GM21381 (cell line): ENCODE results near the gene SMIM34.
"Not testable (repeated sequence)": the region's sequence is repeated elsewhere in the genome, so short reads cannot be mapped to it uniquely, and the experiment has no call there.

Experiments
- ATAC-seq: cut with Tn5 transposase; IDR thresholded peaks from one replicate; pipeline ENCODE4 v1.9.1; 2021; ENCODE audit warnings: mild to moderate bottlenecking, moderate library complexity; ENCODE audit not compliant: unreplicated experiment

Gene SMIM34, protein sequence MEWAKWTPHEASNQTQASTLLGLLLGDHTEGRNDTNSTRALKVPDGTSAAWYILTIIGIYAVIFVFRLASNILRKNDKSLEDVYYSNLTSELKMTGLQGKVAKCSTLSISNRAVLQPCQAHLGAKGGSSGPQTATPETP

DNA sequence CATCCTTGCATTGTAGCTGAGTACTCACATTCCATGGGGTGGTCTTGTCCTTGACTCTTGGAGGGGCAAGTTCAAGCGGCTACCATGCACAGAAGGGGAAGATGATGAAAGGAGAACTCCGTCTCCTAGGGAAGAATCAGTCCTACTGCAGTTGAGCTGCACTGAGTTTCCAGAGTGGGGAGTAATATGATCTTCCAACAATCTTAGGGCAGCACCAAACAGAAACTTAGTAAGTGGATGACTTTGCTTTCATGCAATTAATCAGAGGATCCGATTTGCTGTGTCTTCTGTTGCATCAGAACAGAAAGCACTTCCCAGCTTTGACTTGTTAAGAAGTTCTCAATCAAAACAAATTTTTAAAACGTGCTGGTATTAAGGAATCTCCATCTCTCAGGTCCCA, at the start of gene SMIM34:
Gene SMIM34 (minus strand): TSS at position 147 of the 400 bp plus-strand sequence. CDS start 112 bp downstream, at position 35.
- not testable (repeated sequence) for ATAC-seq

DNA sequence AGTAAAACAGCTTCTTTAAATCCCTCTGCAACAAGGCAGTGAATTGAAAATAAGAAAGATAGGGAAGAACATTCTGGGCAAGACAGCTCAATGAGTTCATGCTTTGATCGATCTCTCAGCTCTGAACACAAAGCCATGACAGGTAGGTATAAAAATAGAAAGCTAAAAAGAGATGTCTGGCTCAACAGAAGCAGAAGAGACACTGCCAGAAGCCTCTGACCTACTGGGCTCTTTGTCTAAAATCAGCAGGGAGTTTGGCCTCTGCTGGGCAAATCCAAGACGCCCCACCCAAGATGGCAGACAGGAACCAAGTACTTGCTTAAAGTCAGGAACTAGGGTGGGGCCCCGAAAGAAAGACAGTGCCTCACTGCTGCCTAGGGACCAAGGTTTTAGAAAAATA, 43.6 kb upstream of the SMIM34 start:
- ATAC-seq = not testable (repeated sequence)

DNA sequence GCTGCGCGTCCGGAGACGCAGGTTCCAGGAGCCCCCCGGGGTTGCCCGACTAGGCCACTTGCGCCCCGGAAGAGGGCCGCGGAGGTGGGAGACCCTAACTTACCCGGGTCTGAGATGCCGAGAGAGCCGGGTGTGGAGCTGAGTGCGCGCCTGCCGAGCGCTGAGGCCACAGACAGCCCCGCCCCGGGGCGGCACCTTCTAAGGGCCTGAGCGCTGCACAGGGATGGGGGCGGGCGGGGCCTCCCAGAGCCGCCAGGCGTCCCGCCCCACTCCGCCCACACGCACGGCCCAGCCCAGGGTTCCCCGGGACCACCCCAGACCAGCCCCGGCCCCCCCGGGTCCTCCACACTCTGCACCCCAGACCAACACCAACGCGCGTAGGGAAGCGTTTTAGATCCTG, 35.7 kb upstream of the SMIM34 start:
- not testable (repeated sequence) for ATAC-seq

DNA sequence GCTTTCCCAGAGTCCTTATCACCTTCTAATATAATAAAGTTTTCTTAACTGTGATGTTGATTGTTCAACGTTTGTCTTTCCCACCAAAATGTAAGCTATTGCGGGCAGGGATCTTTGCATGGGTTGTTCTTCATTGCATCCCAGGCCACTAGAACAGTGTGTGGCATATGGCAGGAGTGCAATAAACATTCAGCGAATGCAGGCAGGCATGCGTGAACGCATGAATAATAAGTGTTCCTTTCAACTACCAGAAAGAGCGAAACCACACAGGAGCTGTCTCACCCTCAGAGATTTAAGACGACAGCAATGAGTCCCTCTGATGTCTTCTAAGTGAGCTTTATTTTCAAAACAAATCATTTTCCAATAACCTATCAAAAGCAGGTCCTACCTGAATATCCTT, 34.5 kb upstream of the SMIM34 start:
- ATAC-seq = not testable (repeated sequence)

DNA sequence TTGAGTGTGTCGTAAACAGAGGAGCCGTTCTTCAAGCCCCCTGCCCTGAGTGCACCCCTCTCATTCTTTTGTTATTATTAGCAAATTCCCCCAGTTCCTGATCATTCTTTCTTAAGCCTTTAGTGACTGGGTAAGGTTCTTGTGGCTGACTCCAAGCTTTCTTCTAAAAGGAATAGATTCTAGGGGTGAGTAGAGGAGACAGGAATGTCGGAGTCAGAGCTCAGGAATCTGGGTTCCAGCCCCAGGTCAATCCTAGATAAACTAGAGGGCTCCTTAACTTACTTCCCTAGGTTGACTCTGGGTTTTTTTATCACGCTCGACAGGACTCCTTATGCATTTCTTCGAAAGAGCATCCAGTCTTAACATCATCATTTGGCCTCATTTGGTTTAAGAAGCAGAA, 32.4 kb upstream of the SMIM34 start:
- not testable (repeated sequence) for ATAC-seq

DNA sequence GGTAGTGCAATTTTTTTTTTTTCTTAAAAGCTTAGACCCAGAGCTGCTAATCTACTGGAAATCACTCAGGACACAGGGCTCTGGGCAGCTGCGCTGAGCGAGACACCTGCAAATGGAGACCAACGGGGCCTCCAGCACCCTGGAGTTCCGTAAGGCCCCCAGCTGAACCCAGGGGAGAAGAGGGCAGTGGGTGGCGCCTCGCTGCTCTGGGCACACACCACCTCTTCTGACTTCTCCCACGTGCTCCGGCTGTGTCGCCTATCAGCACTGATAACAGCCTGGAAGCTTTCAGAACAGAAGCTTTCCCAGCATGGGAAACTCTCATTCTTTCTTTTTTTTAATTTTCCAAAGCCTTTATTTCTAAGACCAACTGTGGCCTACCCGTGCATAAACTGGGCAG, 31.9 kb upstream of the SMIM34 start:
- ATAC-seq = not testable (repeated sequence)

DNA sequence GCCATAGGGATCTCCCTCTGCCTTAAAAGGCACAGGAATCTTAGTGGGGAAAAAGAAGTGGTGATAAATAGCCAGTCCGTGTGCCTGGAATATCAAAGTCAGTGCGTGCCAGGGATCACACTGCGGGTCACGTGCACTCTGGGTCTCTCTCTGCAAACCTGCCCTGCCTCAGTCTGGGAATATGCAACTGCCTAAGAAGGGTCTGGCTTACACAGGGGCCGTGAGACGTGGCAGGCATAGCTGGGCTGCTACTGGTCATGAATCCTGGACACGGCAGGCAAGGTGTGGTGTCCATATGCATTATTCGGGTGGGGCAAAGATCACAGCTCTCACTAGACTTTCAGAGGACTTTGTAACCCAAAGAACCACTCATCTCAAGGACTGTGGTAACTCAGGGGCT, 23.3 kb upstream of the SMIM34 start:
- ATAC-seq = not testable (repeated sequence)

DNA sequence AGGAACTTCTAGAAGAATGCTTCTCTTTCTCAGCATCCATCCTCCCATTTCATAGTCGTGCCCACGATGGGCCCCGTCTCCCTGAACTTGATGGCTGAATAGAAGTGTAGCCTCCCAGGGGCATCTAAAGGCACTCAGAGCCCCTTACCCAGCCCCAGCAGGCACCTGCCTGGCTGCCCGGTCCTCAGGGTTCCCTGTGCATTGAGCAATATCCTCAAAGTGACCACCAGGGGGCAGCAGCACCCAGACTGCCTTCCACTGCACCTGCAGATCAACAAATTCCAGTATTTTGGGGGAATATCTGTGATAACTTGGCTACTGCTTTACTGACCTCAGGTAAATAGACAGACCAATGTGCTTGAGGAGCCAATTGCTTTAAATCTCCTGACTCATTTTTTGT, 19.7 kb upstream of the SMIM34 start:
- ATAC-seq = not testable (repeated sequence)

DNA sequence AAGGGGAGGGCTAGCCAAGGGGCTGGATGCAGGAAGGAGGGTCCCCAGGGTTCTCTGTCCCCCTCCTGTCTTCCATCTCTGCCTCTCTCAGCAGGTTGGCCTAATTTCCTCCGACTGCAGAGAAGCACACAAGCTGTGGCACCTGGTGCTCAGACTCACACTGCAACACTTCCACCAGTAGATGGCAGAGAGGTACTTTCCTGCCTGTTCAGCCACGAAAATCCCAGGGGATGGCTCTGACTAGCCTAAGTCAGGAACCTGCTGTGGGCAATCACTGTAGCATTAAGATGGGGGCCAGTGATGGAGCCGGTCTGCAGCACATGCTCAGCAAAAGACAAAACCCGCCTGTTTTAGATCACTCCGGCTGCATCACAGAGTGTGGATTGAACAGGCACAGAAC, 6.0 kb upstream of the SMIM34 start:
- ATAC-seq = not testable (repeated sequence)

DNA sequence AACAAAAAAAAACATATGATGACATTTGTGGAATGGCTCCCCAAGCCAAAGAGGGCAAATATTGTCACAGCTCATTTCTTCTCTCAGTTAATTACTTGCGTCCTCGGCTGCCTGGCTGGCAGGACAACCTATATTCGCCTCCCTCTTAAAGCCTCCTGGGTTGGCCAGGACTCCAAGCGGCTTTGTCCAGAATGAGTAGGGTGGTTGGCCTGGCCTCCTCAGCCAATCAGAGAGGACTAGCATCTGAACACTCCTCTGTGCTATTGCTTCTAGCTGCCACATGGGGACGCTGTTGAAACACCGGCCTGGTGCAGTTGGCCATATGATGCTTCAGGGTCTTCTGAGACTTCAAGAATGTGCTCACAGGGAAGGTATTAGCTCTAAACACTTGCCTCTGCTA, 4.7 kb upstream of the SMIM34 start:
- ATAC-seq = not testable (repeated sequence)

DNA sequence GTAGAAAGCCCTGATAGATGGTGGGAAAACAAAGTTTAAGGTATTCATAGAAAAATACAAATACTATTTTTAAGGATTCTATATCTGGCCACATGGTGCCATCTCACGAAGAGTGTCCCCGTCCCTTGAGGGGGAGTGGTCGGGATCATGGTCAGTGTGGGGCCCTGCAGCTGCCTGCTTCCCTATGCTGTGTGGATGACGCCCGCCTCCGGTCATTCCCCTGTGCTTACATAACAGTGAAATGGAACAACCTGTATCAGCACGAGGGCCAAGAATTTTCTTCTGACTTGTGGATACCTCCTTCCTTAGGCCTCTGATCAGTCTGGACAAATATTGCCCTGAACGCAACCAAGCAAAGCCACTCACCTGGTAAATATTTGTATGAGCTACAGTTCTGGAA, 3.6 kb upstream of the SMIM34 start:
- not testable (repeated sequence) for ATAC-seq

DNA sequence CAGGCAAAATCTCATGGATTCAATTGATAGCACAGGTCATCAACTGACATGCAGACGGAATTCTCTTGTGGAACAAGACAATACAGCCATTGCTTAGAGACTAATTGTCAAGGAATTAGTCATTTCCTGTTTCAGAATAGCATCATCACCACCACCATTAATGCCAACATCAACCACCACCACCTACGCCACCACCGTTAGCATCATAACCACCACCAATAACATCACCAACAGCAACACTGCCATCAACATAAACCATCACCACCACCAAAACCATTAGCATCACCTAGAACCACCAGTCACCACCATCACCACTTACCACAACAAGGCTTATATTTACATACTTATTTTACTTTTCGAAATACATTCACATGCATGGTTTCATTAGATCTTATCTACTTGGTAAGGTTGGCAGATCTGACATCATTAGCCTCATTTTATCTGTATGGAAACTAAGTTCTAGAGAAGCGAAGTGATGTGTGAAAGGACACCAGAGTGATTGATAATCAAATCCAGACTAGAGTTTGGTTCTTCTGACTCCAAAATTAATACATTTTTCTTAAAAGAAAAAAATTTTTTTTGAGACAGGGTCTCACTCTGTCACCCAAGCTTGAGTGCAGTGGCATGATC, 6.2 kb downstream of the SMIM34 start:
- not testable (repeated sequence) for ATAC-seq

DNA sequence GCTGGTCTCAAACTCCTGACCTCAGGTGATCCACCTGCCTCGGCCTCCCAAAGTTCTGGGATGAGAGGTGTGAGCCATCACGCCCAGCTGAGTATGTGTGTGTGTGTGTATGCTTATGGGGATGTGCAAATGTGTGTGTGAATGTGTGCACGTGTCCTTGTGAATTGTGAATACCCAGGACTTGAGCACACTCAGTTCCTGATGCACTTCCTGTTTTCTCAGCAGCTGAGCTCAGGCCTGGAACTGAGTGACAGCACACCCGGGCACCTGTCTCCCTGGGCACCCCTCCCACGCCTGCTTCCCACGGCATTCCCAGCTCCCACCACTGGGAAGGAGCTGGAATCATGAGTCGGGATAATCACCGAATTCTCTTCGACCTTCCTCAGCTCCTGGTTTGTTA, 16.5 kb downstream of the SMIM34 start:
- not testable (repeated sequence) for ATAC-seq

DNA sequence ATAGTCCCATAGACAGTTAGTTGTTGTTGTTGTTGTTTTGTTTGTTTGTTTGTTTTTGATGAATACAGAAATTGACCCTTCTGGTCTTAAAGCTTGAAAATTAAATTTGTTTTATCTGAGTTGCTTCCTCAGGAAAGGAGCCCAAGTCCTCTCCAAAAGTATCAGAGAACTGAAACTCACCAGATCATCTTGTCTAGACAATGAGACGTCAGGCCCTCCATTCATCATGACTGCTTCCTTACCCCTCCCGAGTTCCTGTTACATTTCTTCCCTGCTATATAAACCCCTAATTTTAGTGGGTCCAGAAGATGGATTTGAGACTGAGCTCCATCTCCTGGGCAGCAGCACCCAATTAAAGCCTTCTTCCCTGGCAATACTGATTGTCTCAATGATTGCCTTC, 17.1 kb downstream of the SMIM34 start:
- not testable (repeated sequence) for ATAC-seq

DNA sequence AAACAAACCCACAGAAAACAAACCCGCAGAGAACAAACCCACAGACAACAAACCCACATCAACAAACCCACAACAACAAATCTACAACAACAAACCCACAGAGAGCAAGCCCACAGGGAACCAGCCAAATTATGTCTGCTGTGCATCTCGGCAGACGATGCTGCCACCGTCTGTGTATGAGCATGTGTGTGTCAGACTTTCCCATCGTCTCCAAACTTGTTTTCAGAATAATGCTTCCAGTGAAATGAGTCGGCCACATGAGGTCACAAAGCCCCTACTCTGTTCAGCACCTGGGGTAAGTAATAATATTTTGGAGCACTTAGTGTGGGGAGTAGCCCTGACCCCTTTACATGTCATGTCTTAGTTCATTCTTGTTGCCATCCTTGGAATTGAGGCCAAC, 17.6 kb downstream of the SMIM34 start:
- ATAC-seq = not testable (repeated sequence)

DNA sequence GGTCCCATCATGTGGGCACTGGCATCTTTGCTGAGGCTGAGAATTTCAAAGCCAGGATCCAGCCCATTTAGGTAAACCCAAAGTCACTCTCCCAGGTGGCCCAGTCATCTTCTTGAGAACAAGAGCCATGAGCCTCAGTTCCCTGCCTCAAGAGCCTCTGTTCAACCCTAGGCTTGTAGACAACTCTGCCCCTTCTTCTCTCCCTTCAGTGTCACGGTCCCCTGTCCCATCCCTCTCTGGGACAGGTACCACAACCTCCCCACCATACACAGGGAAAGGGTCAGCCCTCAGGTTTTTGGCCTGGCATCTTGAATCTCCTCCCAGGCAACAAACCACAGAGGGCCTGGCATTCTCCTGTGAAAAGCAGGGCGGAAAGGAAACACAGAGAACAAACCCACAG, 18.1 kb downstream of the SMIM34 start:
- not testable (repeated sequence) for ATAC-seq

DNA sequence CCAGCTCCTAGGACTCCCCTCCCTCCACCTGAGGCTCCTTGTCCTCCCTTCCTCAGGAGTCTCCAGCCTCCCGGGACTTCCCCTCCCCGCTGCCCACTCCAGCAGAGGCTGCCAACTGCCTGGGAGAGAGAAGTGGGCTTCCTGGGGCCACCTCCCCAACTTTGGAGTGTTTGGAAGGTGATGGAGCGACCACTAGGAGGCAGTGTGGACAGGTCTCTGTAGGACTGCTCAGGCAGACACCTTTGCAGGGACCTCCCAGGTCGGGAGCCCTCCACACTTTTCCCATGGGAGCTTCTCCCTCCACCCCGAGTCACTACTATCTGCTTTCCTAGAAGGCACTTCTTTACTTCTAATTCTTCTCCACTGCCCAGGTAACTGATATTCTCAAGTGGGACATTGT, 19.0 kb downstream of the SMIM34 start:
- ATAC-seq = not testable (repeated sequence)

DNA sequence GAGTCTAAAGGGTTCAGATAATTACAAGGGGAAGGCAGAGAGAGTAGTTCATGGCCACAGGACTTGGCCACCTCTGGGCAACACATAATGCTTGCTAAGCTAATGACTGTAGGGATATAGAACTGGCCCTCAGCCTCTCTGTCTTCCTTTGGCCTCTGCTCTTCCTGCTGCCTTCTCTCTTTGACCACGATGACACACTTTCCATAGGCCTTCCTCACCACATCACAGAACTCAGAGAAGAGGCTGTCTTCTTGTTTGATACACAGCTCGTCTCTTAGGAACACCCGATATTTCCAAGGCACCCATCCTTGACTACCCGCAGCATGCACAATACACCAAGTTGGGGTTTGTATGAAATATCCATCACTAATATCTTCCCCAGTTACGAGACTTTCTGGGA, 23.2 kb downstream of the SMIM34 start:
- not testable (repeated sequence) for ATAC-seq

DNA sequence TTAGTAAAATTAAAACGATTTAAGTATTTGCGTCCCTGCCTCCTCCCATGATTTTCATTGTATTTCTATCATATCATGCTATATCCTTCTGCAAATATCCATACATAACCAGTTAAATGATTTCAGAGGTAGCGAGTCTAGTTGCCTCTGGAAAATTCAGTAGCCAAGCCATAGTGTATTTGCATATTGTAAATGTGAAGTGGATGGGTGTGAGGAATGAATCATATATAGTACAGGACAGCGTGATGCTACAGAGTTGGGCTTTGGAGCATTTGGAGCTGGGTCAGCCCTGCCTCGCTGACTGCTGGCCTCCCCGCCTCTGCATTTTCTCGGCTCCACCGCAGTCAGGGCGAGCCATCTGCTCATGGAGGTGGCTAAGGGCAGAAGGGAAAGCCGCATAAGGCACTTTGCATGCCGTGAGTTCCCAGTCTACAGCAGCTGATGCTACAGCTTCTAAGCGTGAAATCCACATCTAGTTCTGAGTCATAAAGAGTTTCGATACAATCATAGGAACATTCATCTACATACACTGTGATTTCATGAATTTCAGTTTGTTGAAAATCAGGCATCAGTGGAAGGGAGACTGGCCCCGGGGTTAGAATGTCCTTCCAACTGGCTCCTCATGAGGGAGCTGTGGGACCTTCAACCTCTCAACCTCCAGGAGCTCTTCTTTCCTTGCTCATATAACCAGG, 39.9 kb downstream of the SMIM34 start:
- peak; percentile 93 for ATAC-seq

DNA sequence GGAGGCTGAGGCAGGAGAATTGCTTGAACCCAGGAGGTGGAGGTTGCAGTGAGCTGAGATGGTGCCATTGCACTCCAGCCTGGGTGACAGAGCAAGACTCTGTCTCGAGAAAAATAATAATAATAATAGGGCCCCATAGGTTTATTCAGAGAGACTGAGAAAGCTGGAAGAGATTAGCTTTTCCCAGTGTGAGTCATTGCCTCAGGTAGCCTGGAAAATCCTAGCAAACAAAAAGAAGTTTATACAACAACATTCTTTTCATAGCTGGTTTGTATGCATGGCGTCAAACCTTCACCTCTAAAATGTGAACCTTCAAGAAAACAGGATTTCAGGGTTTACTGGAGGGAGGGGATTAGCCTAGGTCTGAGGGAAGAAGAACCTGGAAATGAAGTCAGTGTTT, 40.6 kb downstream of the SMIM34 start:
- ATAC-seq = not testable (repeated sequence)

DNA sequence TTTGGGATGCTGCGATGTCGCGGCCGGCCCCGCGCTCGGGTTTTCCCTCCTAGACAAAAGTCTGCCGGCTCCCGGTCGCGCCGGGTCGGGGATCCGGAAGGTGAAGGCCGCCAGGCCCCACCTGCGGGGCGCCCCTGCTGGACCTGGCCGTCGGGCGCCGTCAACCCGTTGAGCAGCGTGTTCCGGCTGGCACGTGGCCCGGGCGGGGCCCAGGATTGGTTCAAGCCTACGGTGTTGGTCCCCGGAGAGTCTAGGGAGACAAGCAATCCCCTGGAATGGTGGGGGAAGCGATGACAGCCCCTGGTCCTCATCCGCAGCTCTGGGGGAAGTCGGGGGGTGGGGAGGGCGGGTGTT, 48.2 kb downstream of the SMIM34 start:
- peak; percentile 70 for ATAC-seq

DNA sequence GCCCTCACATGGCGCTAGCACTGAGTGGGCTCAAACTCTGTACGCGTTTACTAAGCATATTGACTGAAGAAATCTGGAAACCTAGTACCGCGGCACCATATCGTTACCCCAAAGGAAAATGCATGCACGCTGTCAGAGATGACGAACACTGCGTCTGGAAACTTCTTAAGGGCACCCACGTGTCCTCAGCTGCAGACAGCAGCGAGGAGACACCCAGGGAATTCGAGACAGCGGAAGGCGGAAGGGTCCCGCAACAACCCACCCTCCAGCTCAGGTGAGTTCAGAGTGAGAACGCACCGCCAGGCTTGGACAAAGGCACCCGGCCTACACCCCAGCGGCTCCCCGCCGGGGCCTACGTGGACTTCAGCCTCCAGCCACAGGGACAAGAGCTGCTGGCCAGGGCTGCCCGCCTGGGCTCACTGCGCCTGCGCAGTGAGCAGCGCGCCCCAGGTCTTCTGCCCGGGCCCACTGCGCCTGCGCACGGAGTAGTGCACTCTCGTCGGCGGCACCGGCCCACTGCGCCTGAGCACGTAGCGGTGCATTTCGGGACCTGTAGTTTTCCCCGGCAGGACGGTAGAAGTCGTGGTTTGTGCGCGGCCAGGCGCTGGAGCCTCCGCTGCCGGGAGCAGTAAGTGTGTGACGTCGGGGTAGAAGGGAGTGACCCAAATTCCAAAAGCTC, 48.7 kb downstream of the SMIM34 start, which contains the start of gene SMIM11:
Gene SMIM11 (plus strand): TSS at position 568 of the 679 bp plus-strand sequence. CDS start 3,998 bp downstream, outside the sequence.
- ATAC-seq = peak; percentile 92
